HG03439 (cell line): ENCODE results near the gene ULK3.

Experiments
- ATAC-seq: cut with Tn5 transposase; IDR thresholded peaks from one replicate; pipeline ENCODE4 v1.9.1; 2021; ENCODE audit warnings: mild to moderate bottlenecking, moderate library complexity; ENCODE audit not compliant: unreplicated experiment

ULK3 gene

DNA sequence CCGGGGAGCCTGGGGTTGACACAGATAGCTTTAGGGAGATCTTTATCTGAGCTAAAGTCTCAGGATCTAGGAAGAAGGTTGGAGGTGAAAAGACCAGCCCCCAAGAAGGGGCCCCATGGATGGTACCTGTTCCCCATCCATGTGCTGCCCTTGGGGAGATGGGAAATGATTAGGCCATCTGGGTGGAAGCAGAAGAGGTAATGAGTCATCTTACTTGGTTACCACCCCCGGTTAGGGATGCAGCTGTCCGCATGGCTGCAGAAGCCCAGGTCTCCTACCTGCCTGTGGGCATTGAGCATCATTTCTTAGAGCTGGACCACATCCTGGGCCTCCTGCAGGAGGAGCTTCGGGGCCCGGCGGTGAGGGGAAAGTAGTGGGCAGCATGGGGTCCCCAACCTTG, 19.6 kb downstream of the ULK3 start:
- ATAC-seq, result no peak

GRCh38 chr15:74822233-74822632, 20.7 kb downstream of the ULK3 start:
- no peak for ATAC-seq

- ATAC-seq, result no peak
These were observed 21.2 kb downstream of the ULK3 start for GRCh38 chr15:74821790-74822158.

- no peak for ATAC-seq
These were observed 21.7 kb downstream of the ULK3 start for GRCh38 chr15:74821091-74821789.

DNA sequence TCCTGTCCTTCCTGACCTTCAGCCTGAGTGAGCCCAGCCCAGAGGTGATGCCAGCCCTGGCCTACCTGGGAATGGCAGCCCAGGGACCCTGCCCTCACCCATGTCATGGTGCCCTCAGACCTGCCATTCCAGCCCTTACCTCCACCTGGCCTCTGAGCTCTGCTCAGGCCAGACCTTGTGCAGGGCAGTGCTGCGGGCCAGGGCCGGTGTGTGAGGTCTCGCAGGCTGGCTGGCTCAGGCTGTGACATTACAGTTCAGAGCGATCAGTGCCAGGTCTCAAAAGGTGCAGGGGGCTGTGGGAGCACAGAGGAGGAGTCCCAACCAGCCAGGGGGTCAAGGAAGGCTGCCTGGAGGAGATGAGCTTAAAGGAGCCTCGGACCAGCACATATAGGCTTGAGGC, 22.9 kb downstream of the ULK3 start:
- ATAC-seq, result no peak

- no peak for ATAC-seq
These were observed 25.6 kb downstream of the ULK3 start for GRCh38 chr15:74817370-74817737.

DNA sequence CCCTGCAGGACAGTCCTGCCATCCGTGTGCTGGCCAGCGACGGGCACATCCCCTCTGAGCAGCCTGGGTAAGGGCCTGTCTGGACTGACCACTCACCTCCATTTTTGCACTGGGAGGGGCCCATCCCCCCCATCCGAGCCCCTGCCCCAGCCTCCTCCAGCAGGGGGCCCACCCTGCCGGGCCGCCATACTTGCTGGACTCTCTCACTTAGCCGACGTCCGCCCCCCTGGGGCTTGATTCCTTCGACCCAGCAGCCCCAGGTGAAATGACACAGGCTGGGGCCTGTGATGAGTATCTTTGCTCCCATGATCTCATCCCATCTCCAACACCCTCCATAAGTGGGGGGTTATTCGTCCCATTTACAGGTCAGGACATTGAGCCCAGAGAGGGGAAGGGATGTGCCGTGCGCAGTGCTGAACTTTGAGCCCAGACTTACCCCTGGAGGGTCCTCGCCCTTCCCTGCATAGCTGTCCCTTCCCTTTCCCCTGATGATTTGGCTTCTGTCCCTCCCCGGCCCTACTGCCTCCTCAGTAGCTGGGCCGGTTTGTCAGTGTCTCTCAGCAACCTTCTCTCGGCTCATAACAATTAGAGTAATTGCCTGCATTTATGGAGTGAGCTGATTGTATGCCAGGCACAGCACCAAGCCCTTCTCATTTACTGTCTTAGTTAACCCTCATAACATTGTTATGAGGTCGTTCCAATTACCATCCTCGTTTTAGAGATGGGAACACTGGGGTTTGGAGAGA, 26.2 kb downstream of the ULK3 start:
- ATAC-seq, result no peak

DNA sequence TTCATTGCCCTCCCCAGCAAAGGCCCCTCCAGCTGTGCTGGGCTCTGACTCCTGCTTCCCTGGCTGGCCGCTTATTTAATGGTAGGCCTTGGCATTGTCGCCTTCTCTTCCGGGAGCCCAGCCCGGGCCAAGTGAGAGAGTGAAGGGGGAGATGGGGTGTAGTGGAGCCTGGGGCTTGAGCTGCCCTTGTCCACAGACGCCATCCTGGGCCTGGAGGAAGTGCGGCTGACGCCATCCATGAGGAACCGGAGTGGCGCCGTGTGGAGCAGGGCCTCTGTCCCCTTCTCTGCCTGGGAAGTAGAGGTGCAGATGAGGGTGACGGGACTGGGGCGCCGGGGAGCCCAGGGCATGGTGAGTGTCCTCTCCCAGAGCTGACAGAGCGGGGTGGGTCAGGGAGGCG, 27.0 kb downstream of the ULK3 start:
- ATAC-seq, result no peak

DNA sequence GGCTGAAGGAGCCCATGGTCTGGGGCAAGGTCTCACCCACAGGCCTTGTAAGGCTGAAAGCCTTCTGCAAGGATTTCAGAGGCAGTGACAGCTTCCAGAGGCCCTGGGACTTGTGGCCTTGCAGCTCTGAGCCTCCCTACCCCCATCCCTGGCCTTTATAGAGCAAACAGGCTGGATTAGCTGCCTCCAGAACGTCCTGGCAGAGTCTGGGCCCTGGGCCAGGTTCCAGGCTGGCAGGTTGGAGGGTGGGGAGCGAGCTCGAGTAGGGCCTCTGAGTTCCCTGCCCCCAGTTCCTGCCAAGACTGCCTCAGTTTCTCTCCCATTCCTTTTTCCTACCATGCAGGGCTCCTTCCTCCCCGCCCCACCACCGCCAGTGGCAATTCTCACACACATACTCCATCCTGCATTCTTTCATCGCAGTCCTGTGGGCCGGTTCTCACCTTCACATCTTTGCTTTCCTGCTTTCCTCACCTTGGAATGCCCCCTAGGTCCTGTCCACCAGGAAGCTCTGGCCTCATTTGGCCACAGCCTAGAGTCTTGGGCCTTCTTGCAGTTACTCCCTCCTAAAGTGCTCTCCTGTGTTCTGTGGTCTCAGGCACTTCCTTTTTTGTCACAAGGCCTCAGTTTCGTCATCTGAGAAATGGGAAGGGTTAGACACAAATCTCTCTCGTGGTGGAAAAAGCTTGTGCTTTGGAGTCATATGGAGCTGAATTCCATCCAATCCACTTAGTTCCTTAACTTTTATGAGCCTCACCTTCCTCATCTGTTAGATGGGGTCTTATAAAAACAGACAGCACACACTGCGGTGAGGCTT, 27.6 kb downstream of the ULK3 start:
- ATAC-seq, result no peak

DNA sequence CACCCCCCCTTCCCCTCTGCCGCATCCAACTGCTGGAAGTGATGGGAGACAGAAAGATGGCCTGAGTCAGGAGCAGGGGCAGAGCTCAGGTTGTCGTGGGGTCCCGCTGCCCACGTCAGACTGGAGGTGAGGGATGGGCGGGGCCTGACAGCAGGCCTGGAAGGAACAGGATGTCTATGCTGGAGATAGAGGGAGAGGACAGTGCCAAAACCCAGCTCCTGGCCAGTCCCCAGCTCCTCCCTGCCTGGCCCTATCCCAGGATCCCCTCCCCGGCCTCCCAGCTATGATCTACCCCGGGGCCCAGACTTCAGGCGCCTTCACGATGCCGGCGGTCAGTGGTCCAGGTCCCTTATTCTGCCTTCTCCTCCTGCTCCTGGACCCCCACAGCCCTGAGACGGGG, 30.4 kb downstream of the ULK3 start, which contains the start of gene LMAN1L:
TSS of gene LMAN1L (plus strand) at position 303 of the 400 bp plus-strand sequence. CDS start at position 323, 20 bp downstream.
- no peak for ATAC-seq

GRCh38 chr15:74809956-74810355, 33.0 kb downstream of the ULK3 start:
- ATAC-seq, result no peak

GRCh38 chr15:74809242-74809641, 33.7 kb downstream of the ULK3 start:
- ATAC-seq, result no peak

DNA sequence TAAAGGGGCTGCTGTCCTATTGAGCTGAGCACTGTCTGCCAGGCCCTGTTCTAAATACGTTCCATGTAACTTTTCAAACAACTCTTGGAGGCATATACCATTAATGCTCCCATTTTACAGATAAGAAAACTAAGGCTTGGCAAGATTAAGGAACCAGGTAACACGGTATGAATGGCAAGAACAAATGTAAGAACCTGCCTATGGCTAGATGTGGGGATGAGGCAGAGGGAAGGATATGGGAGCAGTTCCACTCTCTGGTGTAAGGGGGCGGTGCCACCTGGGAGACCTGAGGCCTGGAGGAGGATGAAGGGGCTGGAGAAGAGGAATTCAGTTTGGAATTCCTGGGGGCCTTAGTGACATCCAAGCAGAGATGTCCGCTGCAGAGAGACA, 34.1 kb downstream of the ULK3 start:
- ATAC-seq, result no peak

DNA sequence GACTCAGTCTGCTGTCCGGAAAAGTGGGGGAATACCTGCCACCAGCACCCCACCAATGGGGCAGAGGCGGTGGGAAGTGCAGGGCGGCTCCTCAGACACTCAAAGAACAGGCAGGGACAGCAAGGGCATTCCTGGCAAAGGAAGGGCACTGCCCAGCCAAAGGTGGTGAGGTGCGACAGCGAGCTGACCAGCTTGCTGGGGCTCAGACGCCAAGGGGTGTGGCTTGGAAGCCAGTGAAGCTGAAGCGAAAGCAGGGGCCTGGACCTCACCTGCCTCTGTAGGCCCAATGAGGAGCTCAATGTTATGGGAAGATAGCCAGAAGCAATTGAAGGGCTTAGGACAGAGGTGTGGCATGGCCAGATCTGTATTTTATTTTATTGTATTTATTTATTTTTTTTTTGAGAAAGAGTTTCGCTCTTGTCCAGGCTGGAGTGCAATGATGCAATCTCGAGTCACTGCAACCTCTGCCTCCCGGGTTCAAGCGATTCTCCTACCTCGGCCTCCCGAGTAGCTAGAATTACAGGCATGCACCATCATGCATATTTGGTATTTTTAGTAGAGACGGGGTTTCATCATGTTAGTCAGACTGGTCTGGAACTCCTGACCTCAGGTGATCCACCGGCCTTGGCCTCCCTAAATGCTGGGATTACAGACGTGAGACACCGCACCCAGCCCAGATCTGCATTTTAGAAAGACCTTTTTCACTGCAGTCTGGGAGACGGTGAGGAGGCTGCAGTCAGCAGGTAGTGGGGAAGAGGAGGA, 34.7 kb downstream of the ULK3 start:
- no peak for ATAC-seq

DNA sequence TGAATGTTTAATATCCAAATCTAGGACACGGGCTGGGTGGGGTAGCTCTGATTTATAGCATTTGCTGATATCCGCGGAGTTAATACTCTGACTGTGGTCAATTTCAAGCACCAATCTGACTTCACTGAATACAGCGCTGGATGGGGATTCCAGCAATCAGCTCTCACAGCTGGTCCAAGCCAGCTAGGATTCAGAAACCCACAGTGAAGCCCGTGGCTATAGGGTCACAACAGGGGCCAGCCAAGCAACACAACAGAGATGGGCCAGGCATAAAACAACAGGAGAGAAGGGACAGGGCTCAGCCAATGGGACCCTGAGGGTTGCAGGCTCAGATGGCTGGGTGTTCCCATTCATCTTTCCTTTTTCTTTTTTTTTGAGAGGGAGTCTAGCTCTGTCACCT, 35.7 kb downstream of the ULK3 start:
- no peak for ATAC-seq

DNA sequence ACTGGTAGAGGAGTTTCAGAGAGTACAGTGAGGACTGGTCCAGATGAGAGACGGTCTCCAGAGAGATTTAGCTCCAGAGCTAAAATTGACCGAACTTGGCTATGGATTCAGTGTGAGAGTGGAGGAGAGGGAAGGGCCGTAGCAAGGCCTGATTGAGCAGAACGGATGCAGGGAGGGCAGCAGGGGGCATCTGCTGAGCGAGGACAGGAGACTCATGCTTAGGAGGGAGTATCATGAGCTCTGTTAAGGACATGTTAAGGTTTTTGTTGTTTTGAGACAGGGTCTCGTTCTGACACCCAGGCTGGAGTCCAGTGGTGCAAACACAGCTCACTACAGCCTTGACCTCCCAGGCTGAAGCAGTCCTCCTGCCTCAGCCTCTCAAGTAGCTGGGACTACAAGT, 38.0 kb downstream of the ULK3 start:
- ATAC-seq, result no peak

DNA sequence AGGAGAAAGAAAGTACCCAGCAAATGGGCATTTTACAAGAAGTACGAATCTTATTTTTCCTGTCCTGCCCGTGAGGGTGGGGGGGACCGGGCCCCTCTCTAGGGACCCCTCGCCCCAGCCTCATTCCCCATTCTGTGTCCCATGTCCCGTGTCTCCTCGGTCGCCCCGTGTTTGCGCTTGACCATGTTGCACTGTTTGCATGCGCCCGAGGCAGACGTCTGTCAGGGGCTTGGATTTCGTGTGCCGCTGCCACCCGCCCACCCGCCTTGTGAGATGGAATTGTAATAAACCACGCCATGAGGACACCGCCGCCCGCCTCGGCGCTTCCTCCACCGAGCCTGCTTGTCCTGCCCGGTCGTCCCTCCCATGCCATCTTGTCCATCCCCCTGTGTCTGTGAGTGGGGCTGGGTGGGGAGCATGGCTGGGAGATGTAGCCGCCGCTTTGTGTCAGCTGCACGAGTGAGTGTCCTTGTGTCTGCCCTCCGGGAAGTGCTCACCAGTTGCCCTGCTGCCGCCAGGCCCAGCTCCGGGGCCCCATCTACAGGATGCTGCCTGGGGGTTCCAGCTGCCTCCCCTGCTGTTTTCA, 40.0 kb downstream of the ULK3 start:
- ATAC-seq, result no peak

GRCh38 chr15:74802290-74802689, 40.7 kb downstream of the ULK3 start:
- ATAC-seq, result no peak

GRCh38 chr15:74801311-74801997, 41.5 kb downstream of the ULK3 start:
- ATAC-seq, result no peak

GRCh38 chr15:74800559-74801094, 42.3 kb downstream of the ULK3 start:
- no peak for ATAC-seq
